GM18520 (cell line): ENCODE measurements around the gene MYL3.
"Not testable (repeated sequence)": the region's sequence is repeated elsewhere in the genome, so short reads cannot be mapped to it uniquely, and the experiment has no call there.

Experiments used
- ATAC-seq: cut with Tn5 transposase; IDR thresholded peaks from one replicate; pipeline ENCODE4 v1.9.1; 2021; ENCODE audit not compliant: unreplicated experiment

Gene MYL3

DNA sequence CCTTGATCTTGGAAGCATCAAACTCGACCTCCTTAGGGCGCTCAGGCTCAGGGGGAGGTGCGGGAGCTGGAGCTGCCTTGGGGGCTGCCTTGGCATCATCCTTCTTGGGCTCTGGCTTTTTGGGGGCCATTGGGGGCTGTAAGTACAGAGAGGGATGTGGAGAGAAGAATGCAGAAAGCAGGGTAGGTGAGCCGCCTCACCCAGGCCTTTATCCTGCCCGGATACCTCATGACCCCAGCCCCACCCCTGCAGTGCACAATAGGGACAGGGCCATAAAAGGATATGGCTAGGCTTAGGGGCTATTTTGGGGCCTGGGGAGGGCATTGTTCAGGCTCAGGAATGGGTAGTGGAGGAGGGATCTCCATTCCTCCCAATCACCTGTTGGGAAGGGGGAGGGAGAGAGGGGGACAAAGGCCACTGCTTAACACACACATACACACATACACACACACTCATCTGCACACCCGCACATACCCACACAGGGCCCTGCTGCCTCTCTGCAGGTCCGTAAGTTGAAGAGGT lies at the start of gene MYL3:
Gene MYL3, minus strand, starts transcription at position 184 of the 522 bp plus-strand sequence. Its CDS starts 54 bp downstream, at position 130.
- ATAC-seq, result no peak

DNA sequence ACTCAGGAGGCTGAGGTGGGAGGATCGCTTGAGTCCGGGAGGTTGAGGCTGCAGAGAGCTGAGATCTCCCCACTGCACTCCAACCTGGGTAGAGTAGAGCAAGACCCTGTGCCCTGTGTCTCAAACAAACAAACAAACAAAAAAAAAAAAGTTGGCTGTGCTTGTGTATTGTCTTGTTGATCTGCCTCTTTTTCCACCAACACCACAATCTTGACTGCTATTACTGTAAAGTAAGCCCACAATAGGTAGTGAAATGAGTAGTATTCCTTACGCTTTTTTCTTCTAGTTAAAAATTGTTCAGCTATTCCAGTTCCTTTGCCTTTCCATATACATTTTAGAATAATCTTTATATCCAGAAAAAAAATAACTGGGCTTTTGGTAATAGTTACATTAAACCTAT lies 49.7 kb upstream of the MYL3 start:
- no peak for ATAC-seq

DNA sequence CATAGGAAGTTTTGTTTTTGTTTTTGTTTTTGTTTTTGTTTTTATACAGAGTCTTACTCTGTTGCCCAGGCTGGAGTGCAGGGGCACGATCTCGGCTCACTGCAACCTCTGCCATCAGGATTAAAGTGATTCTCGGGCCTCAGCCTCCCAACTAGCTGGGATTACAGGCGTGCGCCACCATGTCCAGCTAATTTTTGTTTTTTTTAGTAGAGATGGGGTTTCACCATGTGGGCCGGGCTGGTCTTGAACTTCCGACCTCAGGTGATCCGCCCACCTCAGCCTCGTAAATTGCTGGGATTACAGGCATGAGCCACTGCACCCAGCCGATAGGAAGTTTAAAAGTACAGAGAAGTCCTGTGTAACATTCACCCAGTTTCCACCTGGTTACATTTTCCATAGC lies 47.7 kb upstream of the MYL3 start:
- ATAC-seq, result not testable (repeated sequence)

GRCh38 chr3:46910166-46910760 lies 47.0 kb upstream of the MYL3 start:
- no peak for ATAC-seq

DNA sequence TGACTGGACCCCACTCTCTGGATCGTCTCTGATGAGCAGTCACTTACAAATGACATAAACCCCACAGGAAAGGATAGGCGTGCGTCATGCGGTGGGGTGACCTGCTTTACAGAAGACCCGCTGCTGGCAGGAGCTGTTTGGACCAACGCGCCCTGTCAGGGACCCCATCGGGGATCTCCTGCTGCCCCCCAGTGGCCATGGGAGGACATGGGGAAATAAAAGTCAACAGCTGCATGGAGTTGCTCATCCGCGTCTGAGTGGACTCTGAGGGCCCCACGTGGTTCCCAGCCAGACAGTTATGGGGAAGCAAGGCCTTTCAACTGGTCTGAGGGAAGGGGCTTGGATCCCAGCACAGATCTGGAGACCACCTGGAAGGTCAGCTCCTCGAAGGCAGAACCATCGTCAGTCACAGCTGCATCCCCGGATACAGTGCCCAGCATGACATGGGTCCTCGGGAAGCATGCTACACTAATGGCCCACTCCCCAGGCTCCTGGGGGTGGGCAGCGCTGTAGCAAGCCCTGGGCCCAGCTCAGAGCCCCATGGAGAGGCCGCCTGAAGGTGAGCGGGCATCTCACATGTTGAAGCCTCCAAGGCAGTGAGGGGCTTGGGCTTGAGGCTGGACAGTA lies 46.4 kb upstream of the MYL3 start:
- no peak for ATAC-seq

DNA sequence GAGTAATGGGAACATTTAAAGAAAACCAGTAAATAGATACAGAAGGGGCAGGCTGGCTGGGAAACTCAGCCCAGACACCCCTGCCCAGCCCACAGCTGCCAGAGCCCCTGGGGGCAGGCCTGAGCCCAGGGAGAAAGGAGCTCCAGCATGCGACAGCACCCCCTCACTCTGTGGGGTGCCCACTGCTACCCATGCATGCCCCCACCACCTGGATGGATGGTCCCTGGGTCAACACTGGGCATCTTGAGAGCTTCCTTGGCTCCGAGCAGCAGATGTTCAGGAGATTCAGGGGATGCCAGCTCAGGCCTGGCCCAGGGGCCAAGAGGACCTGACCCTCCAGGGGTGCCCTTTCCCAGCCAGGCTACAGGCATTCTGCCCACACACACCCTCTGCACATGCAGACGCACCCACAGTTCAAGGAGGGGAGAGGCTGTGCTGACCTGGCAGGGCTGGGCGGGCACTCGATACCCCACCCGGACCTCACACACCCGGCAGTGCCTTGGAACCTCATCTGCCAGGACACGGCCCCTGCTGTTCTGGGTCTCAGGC lies 45.8 kb upstream of the MYL3 start:
- no peak for ATAC-seq

GRCh38 chr3:46908294-46908985 lies 45.2 kb upstream of the MYL3 start:
- no peak for ATAC-seq

GRCh38 chr3:46907960-46908293 lies 44.7 kb upstream of the MYL3 start:
- no peak for ATAC-seq

DNA sequence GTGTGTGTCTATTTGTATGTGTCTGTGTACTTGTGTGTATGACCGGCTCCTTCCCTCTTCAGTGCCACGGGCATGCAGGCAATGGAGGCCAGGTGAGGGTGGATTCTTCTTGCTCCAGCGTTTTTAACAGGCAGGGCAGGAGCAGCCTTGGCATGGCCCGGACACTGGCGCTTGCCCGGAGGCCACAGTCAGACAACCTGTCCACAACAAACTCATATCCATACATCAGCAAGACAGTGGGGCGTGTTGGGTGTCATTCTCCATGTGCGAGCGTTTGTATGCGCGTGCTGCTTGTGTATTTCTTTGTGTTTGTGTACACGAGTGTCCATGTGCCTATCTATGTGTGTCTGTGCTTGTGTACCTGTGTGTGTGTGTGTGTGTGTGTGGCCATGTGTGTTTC lies 44.0 kb upstream of the MYL3 start:
- no peak for ATAC-seq

DNA sequence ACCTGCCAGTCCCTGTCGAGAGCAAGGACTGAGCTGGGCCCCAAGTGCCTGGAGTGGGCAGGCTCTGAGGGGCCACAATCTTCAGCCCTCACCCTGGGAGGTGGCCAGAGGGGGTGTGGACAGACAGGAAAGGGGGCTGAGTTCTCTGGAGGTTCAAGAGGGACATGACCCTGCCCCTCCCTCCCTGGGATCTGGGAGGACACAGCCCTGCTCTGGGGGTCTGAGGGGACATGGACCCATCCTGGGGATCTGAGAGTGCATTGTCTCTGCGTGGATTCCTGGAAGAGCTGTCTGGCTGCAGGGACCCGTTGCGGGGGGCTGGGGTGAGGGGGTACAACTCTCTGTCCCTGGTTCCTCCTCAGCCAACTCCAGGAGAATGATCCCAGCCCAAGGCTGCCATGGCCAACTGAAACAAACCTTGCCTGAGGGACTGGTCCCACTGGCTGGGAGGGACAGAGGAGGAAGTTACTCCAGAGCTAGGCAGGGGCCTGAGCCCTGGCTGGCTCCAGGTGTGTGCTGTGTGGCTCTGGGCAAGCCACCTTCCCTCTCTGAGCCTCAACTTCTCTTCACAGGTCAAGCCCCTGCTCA lies 43.3 kb upstream of the MYL3 start:
- no peak for ATAC-seq

DNA sequence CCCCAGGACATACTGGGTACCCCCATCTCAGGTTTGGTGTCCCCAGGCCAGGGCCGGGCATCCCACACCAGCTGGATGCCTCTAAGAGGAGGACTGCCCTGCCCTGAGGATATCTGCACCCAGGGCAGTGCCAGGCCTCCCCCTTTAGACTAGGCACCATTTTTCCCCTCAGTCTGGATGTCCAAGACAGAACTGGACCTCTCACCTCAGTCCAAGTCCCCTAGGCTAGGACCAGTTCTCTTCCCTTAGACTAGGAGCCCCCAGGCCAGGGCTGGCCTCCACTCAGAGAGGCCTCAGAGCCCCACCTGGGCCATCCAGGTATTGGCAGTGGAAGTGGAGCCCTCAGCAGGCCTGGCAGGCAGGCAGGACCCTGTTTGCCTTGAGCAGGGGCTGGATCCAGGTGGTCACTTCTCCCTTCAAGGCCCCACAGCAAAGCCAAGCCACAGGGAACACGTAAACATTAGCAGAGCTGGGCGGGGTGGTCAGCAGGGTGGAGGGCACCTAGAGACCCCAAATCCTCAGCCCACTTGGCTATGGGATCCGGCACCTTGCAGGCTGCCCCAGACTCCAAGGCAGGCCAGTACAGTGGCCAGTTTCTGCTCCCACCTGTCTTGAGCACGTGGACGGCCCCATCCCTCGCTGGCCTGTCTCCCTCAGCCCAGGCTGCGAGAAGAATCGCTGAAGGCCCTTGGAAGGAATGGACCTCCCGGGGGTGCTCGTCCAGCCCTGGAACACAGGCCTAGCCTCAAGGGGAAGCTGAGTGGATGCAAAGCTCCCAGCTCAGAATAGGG lies 42.6 kb upstream of the MYL3 start:
- ATAC-seq, result no peak

DNA sequence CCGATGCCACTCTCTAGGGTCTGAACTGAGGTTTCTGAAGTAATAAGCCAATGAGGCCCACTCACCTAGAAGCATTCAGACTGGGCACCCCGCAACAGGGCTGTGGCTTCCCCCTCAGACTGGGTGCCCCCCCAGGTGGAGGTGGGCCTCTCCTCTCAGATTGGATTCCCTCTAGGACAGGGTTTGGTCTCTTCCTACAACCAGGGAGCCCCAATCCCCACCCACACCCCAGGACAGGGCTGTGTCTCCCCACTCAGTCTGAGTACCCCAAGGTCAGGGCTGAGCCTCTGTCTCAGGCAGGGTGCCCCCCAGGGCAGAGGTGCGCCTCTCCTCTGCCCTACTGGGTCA lies 41.9 kb upstream of the MYL3 start:
- no peak for ATAC-seq

DNA sequence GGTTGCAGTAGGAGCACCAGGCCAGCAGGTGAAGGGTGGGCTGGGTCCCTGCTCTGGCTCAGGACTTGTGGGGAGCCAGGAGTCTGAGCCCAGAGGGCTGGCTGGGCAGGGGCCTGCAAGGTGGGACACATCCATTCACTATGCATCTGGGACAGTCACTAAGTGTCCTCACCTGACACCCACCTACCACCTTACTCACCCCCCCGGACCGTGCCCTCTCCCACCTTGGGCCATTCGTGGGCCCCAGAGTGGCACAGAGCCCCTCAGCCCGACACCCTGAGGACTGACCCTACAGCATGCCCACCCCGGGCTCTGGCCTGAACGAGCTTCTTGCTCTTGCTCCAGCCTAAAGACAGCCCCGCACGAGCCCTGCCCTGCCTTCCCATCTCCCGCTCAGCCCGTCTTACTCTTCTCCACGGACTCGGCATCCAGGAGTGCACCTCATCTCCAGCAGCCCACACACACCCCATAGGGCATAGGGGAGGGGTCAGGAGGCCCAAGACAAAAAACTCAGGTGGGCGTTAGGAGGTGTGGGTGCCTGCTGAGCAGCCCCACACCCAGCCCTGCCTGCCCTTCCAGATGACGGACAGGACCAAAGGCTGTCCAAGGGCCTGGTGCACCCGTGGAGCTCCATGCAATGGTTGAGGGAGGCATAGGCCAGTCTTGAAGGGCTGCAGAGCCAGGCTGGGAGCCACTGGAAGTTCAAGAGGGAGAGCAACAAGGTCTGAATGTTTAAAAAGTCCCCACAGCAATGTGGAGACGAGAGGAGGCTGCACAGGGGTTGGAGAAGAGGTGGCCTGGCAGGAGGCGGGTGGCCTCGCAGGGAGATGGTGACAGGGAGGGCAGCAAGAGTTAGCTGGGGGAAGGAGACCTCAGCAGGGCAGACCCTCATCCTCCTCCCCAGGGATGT lies 41.3 kb upstream of the MYL3 start:
- no peak for ATAC-seq

- no peak for ATAC-seq
Measured at GRCh38 chr3:46903341-46904302, 40.4 kb upstream of the MYL3 start.

DNA sequence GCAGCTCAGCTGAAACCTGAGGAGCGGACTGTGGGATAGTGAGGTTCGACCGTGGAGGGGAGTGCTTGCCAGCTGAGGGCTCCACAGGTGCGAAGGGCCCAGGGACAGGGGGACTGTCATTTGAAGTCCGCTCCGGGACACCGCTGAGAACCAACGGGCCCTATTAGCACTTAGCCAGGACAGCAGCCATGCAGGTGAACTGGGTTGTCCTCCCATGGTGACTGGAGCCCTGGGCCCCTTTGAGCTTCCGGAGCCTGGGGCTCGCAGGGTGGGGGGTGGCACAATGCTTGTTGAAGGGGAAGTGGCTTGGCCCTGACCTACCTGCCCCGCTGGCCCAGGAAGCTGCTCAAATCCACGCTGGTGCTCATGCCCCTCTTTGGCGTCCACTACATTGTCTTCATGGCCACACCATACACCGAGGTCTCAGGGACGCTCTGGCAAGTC lies 39.0 kb upstream of the MYL3 start:
- ATAC-seq, result no peak

GRCh38 chr3:46901591-46902187 lies 38.4 kb upstream of the MYL3 start:
- ATAC-seq, result no peak

DNA sequence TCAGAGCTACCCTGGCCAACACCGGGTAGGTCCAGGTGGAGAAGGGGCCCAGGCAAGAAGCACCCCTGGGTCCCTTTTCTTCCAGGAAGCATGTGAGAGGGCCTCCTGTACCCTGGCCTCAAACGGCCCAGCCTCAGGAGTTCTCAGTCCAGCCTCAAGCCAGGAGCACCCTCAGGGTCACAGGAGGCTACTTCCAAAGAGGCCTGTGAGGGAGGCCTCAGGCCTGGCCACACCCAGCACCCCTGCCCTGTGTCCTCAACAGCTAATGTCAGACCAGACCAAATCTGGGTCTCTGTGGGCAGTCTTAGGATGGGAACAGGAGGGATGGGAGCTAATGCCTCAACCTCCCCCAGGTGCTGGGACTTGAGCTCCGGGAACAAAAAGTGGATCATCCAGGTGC lies 37.8 kb upstream of the MYL3 start:
- ATAC-seq, result no peak

DNA sequence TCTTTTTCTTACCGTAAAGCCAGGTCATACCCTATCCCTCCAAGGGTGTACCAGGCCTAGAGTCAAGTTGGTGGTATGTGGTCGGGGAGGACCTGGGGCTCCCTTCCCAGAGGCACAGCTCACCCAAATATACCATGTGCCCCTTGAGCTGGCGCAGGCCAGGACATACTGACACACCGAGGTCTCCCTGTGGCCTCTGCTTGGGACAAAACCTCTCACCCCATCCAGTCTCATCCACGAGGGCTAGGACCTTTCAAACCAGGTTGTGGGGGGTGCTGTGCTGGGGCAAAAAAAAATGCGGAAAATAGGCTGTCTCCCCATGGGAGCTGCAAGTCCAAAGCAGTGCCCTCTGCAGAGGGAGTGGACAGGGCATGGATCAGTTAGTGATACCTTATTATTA lies 37.1 kb upstream of the MYL3 start:
- no peak for ATAC-seq

DNA sequence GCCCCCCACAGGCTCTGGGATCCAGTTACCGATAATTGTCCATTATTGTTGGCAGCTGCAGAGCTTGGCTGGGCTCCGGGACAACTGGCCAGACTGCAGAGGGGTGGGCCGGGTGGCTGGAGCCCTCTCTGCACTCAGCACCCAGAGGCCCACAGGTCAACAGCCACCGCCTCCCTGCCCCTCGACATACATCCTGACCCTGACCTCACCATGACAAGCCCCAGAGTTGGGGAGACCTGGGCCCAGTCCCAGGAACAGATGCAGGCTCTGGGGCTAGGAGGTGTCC lies 36.7 kb upstream of the MYL3 start:
- ATAC-seq, result no peak
